ELF-1 (cell line): ENCODE results near the gene BTN3A1.
"Not testable (repeated sequence)": the region's sequence is repeated elsewhere in the genome, so short reads cannot be mapped to it uniquely, and the experiment has no call there.

ENCODE experiments used
- DNase-seq: peaks from one replicate; pipeline ENCODE4 v3.0.0-alpha.2; 2016; ENCODE audit warnings: low read depth, low spot score

BTN3A1 gene

GRCh38 chr6:26401987-26402658 lies at the start of gene BTN3A1:
TSS of gene BTN3A1 (plus strand) at chr6:26402275. CDS start at chr6:26405564, 3,289 bp downstream.
- peak; percentile 29 for DNase-seq

DNA sequence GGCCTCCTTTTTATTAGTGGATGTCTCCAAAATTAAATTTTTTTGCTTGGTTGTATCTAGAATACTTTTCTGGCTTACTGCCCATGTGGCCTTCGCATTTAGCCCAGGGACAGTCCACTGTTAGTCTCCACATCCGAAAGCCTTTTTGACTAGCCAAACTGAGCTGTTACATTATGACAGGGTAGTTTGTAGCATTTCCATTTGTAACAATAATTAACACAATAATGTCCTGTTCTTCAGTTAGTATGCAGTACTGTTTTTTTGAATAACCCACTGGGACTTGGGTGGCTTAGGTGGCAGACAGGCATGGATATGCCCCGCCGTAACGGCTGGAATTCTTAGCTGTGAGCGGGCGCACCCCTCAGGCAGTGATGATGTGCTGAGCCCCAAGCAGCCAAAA lies 49.8 kb upstream of the BTN3A1 start:
- no peak for DNase-seq

- no peak for DNase-seq
Measured at GRCh38 chr6:26354162-26354561, 47.9 kb upstream of the BTN3A1 start.

DNA sequence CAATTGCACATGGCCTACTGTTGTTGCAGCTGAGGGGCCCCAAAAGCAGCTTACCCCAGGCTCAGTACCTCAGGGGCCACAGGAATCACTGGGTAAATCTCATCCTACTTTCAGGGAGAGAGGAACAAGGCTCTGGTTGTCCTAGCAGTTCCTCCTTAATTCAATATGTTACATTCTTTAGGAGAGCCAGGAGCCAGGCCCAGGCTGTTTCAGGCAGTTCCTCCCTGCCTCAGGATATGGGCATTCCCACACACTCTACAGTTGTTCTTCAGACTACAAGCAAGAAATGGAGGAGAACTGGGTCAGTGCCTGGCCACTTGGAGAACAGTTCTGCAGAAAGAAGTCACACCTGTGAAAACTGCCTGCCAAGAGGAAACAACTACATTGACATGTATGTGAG lies 46.7 kb upstream of the BTN3A1 start:
- DNase-seq = peak; percentile 33

- not testable (repeated sequence) for DNase-seq
Measured at GRCh38 chr6:26357543-26357942, 44.5 kb upstream of the BTN3A1 start.

DNA sequence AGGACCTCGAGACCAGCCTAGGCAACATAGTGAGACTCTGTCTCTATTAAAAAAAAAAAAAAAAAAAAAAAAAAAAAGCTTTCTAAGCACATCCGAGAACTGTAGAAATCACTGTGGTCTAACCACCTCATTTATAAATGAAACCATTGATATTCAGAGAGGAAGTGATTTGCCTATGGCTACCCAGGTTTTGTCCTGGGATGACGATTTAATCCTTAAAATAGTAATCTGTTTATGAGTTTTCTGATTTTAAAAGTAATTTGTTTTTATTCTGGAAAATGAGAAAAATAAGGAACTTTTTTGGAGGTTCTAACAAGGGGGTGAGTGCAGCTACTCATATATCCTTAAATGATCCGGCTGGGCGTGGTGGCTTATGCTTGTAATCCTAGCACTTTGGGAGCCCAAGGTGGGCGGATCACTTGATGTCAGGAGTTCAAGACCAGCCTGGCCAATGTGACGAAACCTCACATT lies 43.5 kb upstream of the BTN3A1 start:
- DNase-seq = no peak

DNA sequence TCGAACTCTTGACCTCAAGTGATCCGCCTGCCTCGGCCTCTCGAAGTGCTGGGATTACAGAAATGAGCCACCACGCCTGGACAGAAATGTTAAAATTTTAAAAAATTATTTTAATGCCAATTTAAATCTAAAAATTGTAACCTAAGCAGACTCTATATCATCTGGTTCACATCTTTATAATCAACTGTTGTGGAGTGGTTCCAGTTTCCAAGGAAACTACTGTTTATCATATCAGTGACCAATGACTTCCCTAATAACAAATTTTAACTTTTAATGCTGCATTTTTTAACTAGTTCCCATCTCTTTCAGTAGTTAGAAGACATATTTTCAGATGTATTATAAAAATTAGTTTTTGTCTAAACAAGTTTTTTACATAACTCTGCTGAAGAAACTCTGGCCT lies 42.3 kb upstream of the BTN3A1 start:
- no peak for DNase-seq

DNA sequence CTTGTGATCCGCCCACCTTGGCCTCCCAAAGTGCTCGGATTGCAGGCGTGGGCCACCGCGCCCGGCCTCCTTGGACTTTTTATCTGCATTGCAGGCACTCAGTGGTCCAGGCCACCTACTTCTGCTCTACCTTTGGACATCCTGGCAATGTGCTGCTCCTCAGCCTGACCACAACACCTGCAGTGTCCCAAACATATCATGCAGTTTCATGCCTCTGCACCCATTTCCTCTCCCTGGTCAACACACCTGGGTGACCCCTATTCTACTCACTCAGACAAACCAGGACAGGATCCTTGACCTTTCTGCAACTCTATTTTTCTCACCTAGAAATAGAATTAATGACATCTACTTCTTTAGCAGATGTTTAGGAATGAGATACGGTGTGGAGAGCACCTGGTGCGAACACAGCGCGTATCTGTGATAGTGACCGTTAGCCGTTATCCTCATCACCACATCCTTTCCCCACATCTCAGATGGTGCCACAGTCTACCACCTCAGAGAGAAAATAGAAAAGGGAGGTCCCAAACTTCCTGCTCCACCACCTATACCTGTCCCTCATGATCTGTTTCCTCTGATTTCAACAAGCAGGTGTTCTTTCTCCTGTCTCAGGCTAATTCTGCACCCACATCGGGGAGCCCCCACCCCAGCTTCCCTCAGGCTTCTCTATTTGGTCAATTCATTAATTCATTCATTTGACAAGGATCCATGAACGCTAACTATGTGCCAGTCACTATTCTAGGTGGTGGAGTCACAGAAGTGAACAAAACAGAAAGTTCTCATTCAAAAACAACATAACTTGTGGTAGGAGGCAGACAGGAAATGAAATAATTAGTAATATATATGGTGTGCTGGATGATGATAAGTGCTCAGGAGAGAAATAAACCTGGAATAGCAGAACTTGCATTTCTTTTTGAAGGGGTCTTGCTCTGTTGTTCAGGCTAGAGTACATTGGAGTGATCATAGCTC lies 41.3 kb upstream of the BTN3A1 start:
- DNase-seq = no peak

GRCh38 chr6:26361544-26361943 lies 40.5 kb upstream of the BTN3A1 start:
- no peak for DNase-seq

- no peak for DNase-seq
Measured at GRCh38 chr6:26362093-26362835, 39.8 kb upstream of the BTN3A1 start.

DNA sequence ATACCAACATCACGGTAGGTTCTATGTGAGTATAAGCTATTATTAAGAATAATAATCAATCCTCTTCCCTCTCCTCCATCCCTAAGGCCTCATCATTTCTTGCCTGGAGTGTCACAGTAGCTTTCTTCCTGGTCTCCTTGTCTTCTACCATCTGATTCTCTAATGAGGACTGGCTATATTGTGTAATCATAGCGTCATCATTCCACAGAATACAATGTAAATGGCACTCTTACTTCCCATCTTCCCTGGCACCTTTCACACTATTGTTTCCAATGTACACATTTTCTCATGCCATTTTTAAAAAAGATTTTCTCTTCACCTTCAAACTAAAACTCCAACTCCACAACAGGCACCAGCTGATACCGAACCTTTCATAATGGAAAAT lies 39.2 kb upstream of the BTN3A1 start:
- DNase-seq = no peak

- DNase-seq = no peak
Measured at GRCh38 chr6:26363882-26364701, 38.0 kb upstream of the BTN3A1 start.

- DNase-seq = no peak
Measured at GRCh38 chr6:26365633-26365995, 36.5 kb upstream of the BTN3A1 start.

- no peak for DNase-seq
Measured at GRCh38 chr6:26366504-26366903, 35.6 kb upstream of the BTN3A1 start.

DNA sequence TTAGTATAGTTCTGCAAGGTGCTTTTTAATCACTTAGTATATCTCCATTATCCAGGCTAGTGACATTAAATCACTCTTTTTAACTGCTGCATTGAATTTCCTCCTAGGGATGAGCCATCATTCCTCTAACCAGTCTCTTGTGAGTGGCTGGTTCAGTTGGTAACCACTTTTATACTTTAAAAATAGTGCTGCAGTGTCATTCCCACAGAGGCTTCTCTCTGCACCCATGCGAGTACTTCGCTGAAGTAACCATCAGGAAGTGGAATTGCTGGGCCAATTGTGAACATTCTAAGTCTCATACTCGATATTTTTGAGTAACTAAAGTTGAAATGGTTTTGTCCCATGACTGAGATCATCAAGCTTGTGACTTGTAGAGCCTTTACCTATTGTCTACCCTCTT lies 35.0 kb upstream of the BTN3A1 start:
- DNase-seq = no peak

GRCh38 chr6:26371813-26372212 lies 30.3 kb upstream of the BTN3A1 start:
- DNase-seq = not testable (repeated sequence)

- no peak for DNase-seq
Measured at GRCh38 chr6:26372308-26373144, 29.5 kb upstream of the BTN3A1 start.

GRCh38 chr6:26375270-26375669 lies 26.8 kb upstream of the BTN3A1 start:
- DNase-seq = no peak

- DNase-seq = no peak
Measured at GRCh38 chr6:26377719-26378118, 24.4 kb upstream of the BTN3A1 start.

DNA sequence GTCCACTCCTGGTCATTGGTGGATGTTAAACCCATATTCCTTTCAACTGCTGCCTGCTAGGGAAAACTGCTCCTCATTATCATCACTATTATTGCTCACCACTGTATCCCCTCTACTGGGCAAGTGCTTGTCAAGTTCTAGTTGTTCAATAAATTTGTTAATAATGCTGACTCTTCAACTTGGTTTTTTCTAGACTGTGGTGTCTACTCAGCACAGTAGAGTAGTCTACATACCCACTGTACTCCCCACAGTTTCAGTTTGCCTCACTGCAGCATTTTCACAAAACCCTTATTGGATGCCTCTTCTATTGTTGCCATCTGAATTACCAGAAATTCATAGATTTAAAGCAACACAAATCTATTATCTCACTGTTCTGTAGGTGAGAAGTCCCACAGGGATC lies 23.9 kb upstream of the BTN3A1 start:
- DNase-seq = not testable (repeated sequence)
